Measurements from ENCODE around the gene NTM.

The NTM gene

DNA sequence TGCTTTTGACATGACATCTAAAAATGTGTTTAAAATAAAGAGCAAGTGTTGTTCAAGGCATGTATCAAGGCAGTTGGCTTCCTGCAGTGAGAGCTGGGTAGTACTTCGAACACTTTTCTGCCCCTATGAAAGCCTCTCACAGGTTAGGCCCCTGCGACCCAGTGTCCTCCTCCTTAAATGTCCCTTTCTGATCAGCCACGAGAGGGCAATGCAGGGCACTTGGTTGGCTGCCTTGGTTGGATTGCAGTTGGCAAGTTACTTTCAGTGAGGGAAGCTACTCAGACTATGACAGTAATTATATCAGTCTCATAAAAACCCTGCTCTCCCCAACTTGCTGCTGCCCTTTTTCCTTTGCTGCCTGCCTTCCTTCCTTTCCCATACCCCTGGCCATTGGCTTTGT is 743.8 kb downstream of the NTM start:
- H3K4me3 ChIP-seq (replicated peaks in 1 of 2; ENCODE audit: low read depth in 2 of 2, low read length in 2 of 2) = no peak overlapping the region
- TF ChIP-seq, protein P1, sequence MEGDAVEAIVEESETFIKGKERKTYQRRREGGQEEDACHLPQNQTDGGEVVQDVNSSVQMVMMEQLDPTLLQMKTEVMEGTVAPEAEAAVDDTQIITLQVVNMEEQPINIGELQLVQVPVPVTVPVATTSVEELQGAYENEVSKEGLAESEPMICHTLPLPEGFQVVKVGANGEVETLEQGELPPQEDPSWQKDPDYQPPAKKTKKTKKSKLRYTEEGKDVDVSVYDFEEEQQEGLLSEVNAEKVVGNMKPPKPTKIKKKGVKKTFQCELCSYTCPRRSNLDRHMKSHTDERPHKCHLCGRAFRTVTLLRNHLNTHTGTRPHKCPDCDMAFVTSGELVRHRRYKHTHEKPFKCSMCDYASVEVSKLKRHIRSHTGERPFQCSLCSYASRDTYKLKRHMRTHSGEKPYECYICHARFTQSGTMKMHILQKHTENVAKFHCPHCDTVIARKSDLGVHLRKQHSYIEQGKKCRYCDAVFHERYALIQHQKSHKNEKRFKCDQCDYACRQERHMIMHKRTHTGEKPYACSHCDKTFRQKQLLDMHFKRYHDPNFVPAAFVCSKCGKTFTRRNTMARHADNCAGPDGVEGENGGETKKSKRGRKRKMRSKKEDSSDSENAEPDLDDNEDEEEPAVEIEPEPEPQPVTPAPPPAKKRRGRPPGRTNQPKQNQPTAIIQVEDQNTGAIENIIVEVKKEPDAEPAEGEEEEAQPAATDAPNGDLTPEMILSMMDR (IDR thresholded peaks at IDR 0.05; ENCODE audit: low read depth, low read length) = peak; percentile 38
- DNase-seq (ENCODE audit: low read depth in 2 of 2) = peak in 1 of 2 donors; percentile 48

DNA sequence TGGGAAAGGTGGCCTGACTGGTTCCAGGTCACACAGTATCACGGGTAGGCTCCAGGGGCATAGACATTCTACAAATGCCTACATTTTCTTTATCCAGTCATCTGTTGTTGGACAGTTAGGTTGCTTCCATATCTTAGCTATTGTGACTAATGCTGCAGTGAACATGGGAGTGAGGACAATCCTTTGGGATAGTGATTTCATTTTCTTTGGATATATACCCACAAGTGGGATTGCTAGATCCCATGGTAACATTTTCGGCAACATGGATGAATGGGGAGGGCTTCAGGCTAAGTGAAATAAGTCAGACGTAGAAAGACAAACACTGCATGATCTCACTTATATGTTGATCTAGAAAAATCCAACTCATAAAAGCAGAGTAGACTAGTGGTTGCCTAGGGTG is 744.3 kb downstream of the NTM start:
- TF ChIP-seq, protein P1 (IDR thresholded peaks at IDR 0.05; ENCODE audit: low read depth, low read length) = no peak
- no peak for DNase-seq (ENCODE audit: low read depth in 2 of 2)
- H3K4me3 ChIP-seq (replicated peaks in 1 of 2; ENCODE audit: low read depth in 2 of 2, low read length in 2 of 2) = no peak overlapping the region

DNA sequence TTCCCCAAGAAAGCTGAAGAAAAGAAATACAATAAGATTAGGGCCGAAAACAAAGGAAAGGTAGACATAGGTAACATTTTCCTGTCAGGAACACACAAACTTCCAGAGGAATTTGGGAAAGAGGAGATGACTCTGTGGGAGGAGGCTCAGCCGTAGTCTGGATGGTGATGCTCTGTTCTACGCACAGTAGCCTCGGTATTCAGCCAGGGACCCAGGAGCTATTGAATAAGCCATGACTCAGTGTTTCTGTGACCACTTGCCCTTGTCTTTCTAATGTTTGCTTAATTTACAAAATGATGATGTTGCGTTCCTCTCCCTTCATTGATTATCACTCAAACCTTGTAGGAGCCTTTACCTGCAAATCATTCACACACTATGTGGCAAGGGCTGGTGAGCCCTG is 745.0 kb downstream of the NTM start:
- H3K4me3 ChIP-seq (replicated peaks in 1 of 2; ENCODE audit: low read depth in 2 of 2, low read length in 2 of 2) = no peak overlapping the region
- DNase-seq (ENCODE audit: low read depth in 2 of 2) = peak in 1 of 2 donors; percentile 76
- TF ChIP-seq, protein P1 (IDR thresholded peaks at IDR 0.05; ENCODE audit: low read depth, low read length) = no peak

DNA sequence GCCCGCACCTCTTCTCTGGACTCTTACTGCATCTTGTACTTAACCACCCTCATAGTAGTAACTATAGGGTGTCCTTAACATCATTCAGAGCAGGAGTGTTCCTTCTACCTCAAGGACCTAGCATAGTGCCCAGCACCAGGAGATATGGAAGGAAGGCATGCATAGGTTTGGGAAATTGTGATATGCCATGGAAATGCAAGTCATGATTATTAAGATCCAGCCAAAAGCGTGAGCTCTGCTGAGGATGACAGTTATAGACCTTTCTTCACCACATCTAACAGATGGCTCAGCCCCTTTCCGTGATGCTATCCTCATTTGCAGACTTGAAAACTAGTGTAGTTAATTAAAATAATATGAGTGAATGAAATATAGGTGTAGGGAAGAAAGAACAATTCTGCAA is 746.1 kb downstream of the NTM start:
- DNase-seq (ENCODE audit: low read depth in 2 of 2) = no peak
- no peak overlapping the region for H3K4me3 ChIP-seq (replicated peaks in 1 of 2; ENCODE audit: low read depth in 2 of 2, low read length in 2 of 2)
- TF ChIP-seq, protein P1 (IDR thresholded peaks at IDR 0.05; ENCODE audit: low read depth, low read length) = no peak

DNA sequence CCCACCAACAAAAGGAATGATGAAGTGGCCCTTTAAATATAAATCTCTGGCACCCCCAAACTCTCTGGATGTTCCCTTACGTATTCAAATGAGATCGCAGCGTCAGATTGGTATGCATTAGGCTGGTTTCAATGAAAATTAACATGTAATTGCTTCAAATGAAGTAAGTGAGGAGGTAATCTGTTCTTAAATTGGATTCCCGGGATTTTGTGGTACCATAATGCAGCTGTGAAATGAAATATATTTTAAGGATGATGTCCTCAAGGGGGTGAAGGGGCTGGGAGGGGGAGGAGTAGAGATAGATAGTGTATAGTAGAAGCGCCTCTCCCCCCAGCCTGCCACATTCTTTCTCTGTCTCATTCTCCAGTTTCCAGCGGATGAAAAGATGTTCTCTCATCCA is 748.2 kb downstream of the NTM start:
- TF ChIP-seq, protein P1 (IDR thresholded peaks at IDR 0.05; ENCODE audit: low read depth, low read length) = no peak
- H3K4me3 ChIP-seq (replicated peaks in 1 of 2; ENCODE audit: low read depth in 2 of 2, low read length in 2 of 2) = no peak overlapping the region
- DNase-seq (ENCODE audit: low read depth in 2 of 2) = no peak

DNA sequence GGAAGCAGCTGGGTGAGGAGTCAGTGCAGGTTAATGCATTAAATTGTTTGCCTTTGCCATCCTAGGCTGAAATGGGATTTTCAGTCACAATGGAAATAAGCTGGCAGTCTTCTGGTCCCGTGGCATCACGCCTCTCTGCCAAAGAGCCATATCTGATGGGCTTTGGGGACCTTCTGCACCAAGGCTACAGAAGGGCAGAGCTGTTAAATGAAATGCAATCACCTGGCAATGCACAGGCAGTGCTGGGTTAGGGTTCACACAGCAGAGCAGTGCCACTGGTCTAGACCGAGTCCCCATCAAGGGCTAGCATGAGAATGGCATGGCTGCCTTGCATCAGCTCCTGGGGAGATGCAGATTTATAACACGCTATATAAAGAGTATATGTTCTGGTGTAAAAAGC is 749.2 kb downstream of the NTM start:
- TF ChIP-seq, protein P1 (IDR thresholded peaks at IDR 0.05; ENCODE audit: low read depth, low read length) = no peak
- H3K4me3 ChIP-seq (replicated peaks in 1 of 2; ENCODE audit: low read depth in 2 of 2, low read length in 2 of 2) = no peak overlapping the region
- no peak for DNase-seq (ENCODE audit: low read depth in 2 of 2)

DNA sequence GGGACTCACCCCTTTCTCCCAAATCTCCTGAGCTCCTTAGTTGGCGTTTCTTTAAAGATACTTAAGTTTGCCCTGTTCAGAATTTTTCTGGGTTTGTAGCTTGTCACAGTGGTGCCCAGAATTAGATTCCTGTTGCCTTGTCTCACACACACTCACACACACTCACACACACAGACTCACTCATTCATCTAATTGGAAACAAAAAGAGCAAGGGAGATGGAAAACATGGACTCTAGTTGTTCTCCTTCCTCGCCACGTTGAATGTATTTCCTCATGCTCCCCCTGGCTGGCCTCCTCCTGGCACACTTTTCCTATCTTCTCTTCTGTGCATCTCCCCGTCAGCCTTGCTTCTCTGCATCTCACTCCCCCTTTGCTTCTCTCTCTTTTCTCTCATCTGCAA is 752.3 kb downstream of the NTM start:
- H3K4me3 ChIP-seq (replicated peaks in 1 of 2; ENCODE audit: low read depth in 2 of 2, low read length in 2 of 2) = no peak overlapping the region
- TF ChIP-seq, protein P1 (IDR thresholded peaks at IDR 0.05; ENCODE audit: low read depth, low read length) = no peak
- no peak for DNase-seq (ENCODE audit: low read depth in 2 of 2)
